GM18873 (cell line): ENCODE results near the gene PTPN14.

Experiments
- ATAC-seq: cut with Tn5 transposase; IDR thresholded peaks from one replicate; pipeline ENCODE4 v1.9.1; 2021; ENCODE audit warnings: mild to moderate bottlenecking, moderate library complexity, moderate number of reproducible peaks; ENCODE audit not compliant: unreplicated experiment, low FRiP score

The PTPN14 gene

GRCh38 chr1:214439352-214440119 lies 111.9 kb downstream of the PTPN14 start:
- peak; percentile 65 for ATAC-seq

- no peak for ATAC-seq
Measured at GRCh38 chr1:214438530-214438929, 112.9 kb downstream of the PTPN14 start.

GRCh38 chr1:214438075-214438474 lies 113.3 kb downstream of the PTPN14 start:
- no peak for ATAC-seq

DNA sequence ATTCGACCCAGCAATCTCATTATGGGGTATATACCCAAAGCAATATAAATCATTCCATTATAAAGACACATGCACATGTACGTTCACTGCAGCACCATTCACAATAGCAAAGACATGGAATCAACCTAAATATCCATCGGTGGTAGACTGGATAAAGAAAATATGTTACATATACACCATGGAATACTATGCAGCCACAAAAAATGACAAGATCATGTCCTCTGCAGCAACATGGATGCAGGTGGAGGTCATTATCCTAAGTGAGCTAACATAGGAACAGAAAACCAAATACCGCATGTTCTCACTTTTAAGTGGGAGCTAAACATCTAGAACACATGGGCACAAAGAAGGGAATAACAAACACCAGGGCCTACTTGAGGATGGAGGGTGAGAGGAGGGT lies 115.5 kb downstream of the PTPN14 start:
- ATAC-seq, result no peak

GRCh38 chr1:214432245-214432644 lies 119.2 kb downstream of the PTPN14 start:
- ATAC-seq, result no peak

- ATAC-seq, result no peak
Measured at GRCh38 chr1:214429951-214430770, 121.2 kb downstream of the PTPN14 start.

GRCh38 chr1:214427871-214428277 lies 123.5 kb downstream of the PTPN14 start:
- peak; percentile 95 for ATAC-seq

DNA sequence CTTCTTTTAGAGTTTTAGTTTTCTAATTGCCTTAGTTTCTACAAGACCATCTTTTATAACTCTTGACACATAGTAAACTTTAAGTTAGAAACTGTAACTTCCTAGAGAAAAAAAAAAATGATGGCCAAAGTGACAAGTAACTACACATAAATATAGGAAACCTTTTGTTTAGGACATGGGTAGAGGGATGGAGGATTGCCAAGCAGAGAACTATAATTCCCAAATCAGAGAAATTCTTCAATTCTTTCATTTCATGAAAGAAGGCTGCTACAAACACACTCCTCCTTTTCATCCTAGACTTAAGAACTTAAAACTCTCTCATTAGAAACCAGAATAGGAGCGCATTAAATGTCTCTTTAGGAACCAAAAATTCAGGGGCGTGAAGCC lies 125.0 kb downstream of the PTPN14 start:
- ATAC-seq, result no peak

DNA sequence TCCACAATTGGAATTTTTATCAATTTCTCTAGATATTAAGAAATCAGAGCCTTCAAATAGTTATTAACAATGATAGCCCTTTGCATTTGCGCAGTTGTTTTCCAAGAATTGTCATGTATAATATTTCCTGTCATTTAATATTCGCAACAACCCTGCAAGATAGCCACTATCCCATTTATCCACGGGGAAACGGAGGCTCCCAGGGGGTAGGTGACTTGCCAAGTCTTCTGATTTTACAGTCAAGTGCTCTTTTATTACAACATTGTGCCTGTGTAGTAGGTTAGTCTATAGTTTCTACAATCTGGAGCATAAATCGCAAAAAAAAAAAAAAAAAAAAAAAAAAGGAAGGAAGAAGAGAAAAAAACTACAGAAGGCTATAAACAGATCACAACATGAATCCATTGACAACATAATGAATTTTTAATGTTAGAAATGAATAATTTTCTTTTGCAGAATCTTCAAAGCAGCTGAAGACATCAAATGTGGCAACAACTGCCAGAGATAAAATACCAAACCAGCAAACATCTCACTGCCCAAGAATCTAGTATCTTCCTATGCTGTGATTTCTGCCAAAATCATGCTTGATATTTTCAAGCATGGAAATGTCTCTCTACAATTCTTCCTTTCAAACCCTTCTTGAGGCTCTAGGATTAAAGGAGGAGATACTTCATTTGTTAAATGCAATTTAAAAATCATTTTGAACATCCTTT lies 125.5 kb downstream of the PTPN14 start:
- ATAC-seq, result no peak

DNA sequence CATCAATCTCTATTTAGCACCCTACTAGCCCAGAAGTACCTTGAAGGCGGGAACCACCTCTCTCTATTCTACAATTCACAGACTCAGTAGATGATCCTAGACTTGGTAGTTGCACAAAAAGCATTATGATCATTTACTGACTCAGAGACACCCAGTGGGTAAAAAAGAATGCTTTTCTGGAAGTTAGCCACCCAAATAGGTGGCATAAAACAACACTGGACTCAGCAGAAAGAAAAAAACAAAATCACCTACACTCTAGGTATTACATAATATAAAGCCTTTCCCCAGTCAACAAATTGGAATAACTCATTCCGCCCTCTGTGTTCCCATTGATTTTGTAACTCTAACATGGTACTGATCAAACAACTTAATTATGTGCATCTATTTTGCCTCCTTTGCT lies 126.3 kb downstream of the PTPN14 start:
- no peak for ATAC-seq

DNA sequence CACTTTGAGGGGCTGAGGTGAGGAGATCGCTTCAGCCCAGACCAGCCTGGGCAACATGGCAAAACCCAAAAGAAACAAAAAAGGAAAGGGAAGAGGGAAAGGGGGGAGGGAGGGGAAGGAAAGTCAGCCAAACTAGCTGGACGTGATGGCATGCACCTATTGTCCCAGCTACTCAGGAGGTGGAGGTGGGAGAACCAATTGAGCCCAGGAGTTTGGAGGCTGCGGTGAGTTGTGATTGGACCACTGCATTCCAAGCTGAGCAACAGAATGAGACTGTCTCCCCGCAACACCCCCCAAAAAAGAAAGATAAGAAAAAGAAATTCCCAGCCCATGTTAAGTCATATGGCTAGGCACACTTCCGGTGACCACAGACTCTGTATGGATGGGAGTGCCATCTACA lies 128.4 kb downstream of the PTPN14 start:
- ATAC-seq, result no peak

DNA sequence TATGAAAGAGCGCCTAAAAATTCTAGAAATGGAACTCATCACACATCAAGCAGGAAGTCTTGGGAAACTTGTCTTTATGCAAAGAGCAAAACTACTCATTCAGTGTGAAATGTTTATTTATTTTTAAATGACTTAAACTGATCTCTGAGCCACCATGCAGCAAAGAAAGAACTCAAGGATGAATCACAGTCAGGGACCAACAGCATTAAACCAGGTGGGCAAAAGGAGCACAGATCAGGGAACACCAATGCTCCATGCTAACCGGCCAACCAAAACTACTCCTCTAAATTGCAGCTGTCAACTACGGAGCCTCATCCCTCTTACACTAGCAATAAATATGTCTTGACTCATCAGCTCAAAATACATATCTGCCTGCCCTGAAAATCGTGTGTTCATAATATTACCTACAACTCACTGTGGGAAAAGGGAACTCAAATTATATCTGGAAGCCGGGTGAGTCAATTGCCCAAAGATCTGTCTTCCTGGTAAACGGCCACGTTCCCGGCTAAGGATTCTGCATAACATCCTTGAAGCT lies 129.2 kb downstream of the PTPN14 start:
- ATAC-seq, result no peak

DNA sequence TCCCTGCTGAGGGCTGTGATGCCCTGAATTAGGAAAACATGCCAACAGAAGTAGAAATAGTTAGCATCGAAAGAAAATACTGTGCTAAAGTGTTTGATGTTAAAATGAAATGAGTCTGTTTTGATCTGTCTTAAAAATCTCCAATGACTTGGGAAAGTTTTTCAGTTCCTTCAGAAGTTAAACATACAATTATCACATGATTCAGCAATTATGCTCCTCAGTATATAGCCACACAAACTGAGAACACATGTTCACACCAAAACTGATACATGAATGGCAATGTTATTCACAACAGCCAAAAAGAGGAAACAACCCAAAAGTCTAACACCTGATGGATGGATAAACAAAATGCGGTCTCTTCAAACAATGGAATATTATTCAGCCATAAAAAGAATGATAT lies 130.6 kb downstream of the PTPN14 start:
- ATAC-seq, result no peak

GRCh38 chr1:214420341-214420740 lies 131.1 kb downstream of the PTPN14 start:
- no peak for ATAC-seq

GRCh38 chr1:214419650-214420049 lies 131.8 kb downstream of the PTPN14 start:
- ATAC-seq, result no peak

GRCh38 chr1:214418391-214418790 lies 133.0 kb downstream of the PTPN14 start:
- no peak for ATAC-seq

DNA sequence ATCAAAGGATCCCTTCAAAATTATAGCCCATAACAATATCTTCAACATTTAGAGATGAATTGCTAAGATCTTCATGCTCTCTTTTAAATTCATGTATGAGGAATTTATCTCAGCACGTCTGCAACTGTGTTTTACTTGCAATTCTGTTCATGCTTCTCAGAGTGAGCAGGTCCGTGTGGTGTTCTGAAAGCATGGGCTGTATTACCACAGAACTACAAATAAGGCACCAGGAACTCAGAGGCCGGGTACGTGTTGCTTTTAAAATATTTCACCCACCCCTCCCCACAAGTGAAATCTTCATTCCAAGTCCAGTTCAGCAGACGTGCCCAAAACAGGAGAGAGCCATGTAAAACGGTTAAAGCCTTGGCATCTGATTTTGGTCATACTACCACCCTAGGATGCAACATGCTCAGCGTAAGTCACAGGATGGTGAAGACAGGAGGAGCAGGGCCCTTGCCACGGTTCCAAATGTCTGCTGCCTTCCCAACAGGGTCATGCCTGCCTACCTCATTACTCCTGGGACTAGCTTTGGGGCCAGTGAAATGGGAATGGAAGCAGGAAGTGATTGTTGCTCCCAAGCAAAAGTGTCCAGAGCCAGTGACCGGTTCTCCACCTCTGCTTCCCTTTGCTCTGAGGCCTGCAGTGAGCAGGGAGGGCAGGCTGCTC lies 133.7 kb downstream of the PTPN14 start:
- ATAC-seq, result no peak

DNA sequence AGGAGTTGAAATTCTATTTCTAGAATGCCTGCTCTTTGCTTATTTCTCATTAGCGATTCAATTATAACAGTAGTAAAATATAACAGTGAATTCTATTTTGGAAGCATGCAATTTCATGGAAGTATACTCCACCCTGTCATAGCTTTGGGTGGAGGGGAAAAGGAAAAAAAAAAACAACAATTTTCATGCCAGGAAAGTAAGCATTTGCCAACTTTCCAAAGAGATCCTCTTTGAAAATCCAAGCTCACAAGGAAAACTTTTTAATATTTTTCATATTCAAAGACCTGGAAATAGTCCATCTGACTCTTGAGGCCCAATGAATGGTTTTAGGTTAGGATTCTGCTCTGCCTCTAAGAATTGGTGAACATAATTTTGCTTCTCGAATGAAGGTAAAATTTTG lies 134.5 kb downstream of the PTPN14 start:
- no peak for ATAC-seq

DNA sequence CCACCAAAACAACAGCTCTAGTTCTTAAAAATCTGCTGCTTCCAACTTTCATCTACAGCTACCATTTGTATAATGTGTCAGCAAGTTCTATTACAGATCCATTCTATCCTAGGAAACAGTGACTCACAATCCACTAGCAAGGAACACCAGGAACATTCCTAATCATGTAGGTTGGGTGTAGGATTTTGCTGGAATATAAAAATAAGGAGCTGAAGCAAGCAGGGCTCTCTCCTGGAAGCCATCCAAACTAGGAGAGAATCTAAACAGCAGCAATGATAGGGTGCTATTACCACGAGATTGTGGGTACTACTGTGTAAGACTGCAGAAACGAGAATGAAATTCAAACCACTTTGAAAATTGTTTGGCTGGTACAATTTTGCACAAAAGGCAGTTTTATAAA lies 135.0 kb downstream of the PTPN14 start:
- no peak for ATAC-seq

DNA sequence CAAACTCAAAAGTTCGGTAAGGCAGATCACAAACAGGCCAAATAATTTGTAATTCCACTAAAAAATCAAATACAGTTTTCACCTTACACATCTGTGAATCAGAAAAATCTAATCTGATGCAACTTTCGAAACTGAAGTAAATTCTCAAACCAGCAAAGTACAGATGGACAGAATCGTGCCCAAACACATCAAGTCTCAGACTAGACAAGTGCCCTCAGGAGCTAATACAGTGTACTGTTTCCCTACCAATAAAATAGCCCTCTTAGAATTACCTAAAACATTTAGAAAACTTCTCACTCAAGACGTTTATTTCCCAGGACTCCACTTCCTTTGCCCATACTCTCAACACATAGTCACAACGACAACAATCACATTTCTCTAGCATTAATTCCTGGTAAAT lies 136.3 kb downstream of the PTPN14 start:
- no peak for ATAC-seq
